Esophagus squamous epithelium (tissue), 5 donors: Measurements from ENCODE around the gene PDS5A. TPM values are rescaled to one million over a fixed set of nuclear protein-coding genes. Genes with fewer than 3 reads are reported as not detected.

Experiments
- DNase-seq: peaks from one replicate; lab custom pipeline; 2025; lab: John Stamatoyannopoulos, UW
- H3K27ac ChIP-seq, 4 donors: fragments of 200-600 bp; sonication (generic); one replicate each; pipeline ENCODE4 v1.5.1; 2016 to 2019; ENCODE audit warnings: mild to moderate bottlenecking in 1 of 4
- H3K27me3 ChIP-seq, 4 donors: fragments of 200-600 bp; sonication (generic); 1 replicate in 3 of 4; 2 replicates in 1 of 4; pipeline versions ENCODE4 v1.5.1 to v1.6.0; 2017 to 2021; ENCODE audit warnings: antibody characterized with exemption in 1 of 4
- H3K36me3 ChIP-seq, 3 donors: fragments of 200-600 bp; sonication (generic); one replicate each; pipeline ENCODE4 v1.5.1; 2016 to 2019
- H3K4me1 ChIP-seq, 3 donors: fragments of 200-600 bp; sonication (generic); one replicate each; pipeline ENCODE4 v1.5.1; 2017 to 2019
- H3K4me3 ChIP-seq, 4 donors: fragments of 200-600 bp; sonication (generic); 1 replicate in 3 of 4; 2 replicates in 1 of 4; pipeline ENCODE4 v1.5.1; 2016 to 2019; ENCODE audit warnings: mild to moderate bottlenecking in 2 of 4, moderate library complexity in 1 of 4
- H3K9me3 ChIP-seq, 3 donors: fragments of 200-600 bp; sonication (generic); one replicate each; pipeline ENCODE4 v1.5.1; 2016 to 2019
- POLR2A ChIP-seq, 4 donors: fragments of 450-650 bp; IDR thresholded peaks; one replicate each; pipeline ENCODE4 v1.6.1; 2017; ENCODE audit warnings: antibody characterized with exemption in 4 of 4, mild to moderate bottlenecking in 4 of 4, moderate library complexity in 3 of 4
- WGBS, 2 donors: methylation state at CpG; one replicate each; pipeline ENCODE4 v1.1.5; 2018; 5-methylcytosine and 5-hydroxymethylcytosine counted together
- intact Hi-C: fragments of 100-400 bp; cut with DNase I; formaldehyde crosslinking; loops from one replicate; pipeline ENCODE4 v1.15.0; 2022
- total RNA-seq, 4 donors: library from RNA; depleted of rRNA; stranded (reverse); fragments of >200 nt; gene quantifications; one replicate each; pipeline ENCODE4 v1.1.0, GENCODE V29; 2016
- TF ChIP-seq, protein P1 (sequence below), 6 experiments: fragments of 450-650 bp in 4 of 6; fragments of 200-600 bp in 2 of 6; sonication (generic) in 2 of 6; IDR thresholded peaks; one replicate each; pipeline ENCODE4 v1.5.1; 2016 to 2019; ENCODE audit warnings: antibody characterized with exemption in 6 of 6, mild to moderate bottlenecking in 4 of 6, moderate library complexity in 4 of 6
- donor health status: DM: yes; HTN: yes; CAD: no.

The PDS5A gene
- total RNA-seq, 4 donors from 2014 or later: 49.1 to 70.2 (median 59.6) TPM

DNA sequence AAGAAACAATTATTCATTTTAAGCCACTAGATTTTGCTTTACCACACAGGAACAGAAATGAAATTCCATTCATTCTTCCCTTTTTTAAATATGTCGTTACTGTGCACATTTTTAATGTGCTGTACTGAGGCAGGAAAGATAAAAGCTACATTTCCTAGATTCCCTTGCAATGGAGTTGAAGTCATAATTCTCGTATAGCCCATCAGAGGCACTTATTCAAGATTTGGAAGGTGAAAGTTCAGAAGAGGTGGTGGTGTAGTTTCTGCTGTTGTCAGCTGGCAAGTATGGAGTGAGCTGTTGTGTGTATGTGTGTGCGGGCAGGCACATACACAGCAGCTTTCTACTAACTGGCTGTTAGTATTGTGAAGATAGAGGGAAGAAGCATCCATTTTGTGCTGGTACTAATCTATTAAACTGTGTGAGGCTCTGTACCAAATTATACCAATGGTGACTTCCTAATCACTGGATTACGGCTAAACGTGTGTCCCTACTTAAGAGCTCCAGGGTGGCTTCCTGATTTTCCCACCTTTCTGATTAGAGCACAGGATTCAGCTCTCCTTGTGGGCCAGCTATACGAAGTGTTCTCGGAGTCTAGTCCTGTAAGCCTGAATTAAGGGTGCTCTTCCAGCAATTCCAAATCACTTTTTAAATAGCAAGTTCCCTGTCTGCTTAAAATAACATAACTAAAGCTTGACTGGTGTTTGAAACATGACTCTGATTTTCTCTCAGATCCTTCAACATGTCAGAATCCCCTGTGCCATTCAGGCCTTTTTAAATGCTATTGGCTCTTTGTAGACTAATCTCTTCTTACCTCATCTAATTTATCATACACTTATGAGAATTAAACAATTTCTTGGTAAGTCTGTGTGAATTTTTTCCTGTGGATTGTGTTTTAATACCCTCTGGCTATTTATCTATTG, 43.8 kb downstream of the PDS5A start:
- 16 to 21% methylated on average over 7 of the region's 7 CpGs for WGBS, 2 donors

DNA sequence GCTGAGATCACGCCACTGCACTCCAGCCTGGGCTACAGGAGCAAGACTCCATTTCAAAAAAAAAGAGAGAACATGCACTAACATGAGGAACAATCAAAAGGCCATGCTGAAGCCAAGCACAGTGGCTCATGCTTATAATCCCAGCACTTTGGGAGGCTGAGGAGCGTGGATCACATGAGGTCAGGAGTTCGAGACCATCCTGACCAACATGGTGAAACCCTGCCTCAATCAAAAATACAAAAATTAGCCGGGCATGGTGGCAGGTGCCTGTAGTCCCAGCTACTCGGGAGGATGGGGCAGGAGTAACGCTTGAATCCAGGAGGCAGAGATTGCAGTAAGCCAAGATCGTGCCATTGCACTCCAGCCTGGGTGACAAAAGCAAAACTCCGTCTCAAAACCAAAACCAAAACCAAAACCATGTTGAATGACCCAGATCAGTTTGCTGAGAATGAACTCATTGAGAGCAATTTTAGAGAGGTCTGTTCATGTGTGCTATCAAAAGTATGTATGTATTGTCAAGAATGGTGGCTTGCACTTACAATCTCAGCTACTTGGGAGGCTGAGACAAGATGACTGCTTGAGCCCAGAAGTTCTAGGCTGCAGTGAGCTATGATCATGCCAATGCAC, 44.8 kb downstream of the PDS5A start:
- H3K27ac ChIP-seq: peak overlapping the region in 1 of 4 donors; percentile 16
- H3K4me3 ChIP-seq: peak overlapping the region in 1 of 4 donors; percentile 28
- H3K36me3 ChIP-seq: peaks cover 0 to 4% (median 0%) of the 10 kb centered on the region in 3 donors
- TF ChIP-seq POLR2A (IDR thresholded peaks at IDR 0.05): no peak
- TF ChIP-seq, protein P1, sequence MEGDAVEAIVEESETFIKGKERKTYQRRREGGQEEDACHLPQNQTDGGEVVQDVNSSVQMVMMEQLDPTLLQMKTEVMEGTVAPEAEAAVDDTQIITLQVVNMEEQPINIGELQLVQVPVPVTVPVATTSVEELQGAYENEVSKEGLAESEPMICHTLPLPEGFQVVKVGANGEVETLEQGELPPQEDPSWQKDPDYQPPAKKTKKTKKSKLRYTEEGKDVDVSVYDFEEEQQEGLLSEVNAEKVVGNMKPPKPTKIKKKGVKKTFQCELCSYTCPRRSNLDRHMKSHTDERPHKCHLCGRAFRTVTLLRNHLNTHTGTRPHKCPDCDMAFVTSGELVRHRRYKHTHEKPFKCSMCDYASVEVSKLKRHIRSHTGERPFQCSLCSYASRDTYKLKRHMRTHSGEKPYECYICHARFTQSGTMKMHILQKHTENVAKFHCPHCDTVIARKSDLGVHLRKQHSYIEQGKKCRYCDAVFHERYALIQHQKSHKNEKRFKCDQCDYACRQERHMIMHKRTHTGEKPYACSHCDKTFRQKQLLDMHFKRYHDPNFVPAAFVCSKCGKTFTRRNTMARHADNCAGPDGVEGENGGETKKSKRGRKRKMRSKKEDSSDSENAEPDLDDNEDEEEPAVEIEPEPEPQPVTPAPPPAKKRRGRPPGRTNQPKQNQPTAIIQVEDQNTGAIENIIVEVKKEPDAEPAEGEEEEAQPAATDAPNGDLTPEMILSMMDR (IDR thresholded peaks at IDR 0.05): no peak
- intact Hi-C loops: no loop called here
- WGBS, 2 donors: 70 to 79% methylated on average over 8 of the region's 8 CpGs
- no peaks in the 10 kb centered on the region for H3K9me3 ChIP-seq
- H3K4me1 ChIP-seq: peaks cover 14 to 61% (median 31%) of the 10 kb centered on the region in 3 donors
- DNase-seq: no peak
- no peaks in the 10 kb centered on the region for H3K27me3 ChIP-seq

More for the DNA sequence above, 43.8 kb downstream of the PDS5A start:
- Histone ChIP-seq H3K9me3 (no peaks in the 10 kb centered on the region), H3K36me3 (peaks cover 0 to 15% (median 0%) of the 10 kb centered on the region in 3 donors), H3K27ac (peak overlapping the region in 1 of 4 donors; percentile 23), H3K27me3 (no peaks in the 10 kb centered on the region), H3K4me3 (no peak overlapping the region), H3K4me1 (peaks cover 14 to 62% (median 31%) of the 10 kb centered on the region in 3 donors)
- TF ChIP-seq, protein P1 (IDR thresholded peaks at IDR 0.05): no peak
- no peak for TF ChIP-seq POLR2A (IDR thresholded peaks at IDR 0.05)
- no peak for DNase-seq
- intact Hi-C loops: no loop called here

DNA sequence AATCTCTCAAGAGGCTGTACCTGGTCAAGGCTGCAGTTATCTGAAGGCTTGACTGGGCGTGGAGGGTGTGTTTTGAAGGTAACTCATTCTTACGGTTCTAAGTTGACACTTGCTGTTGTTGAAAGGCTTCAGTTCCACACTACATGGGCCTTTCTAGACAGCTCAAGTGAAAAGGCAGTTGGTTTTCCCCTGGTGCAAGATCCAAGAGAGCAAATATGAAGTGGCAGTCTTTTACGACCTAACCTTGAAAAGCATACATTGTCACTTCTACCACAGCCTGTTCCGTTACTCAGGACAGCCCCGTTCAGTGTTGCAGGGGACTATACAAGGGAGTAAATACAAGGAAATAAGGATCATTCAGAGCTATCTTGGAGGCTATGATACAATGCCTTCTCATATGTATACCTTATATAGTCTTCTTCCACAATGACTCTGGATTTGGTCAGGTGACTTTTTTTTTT, 46.2 kb downstream of the PDS5A start:
- intact Hi-C loops: no loop called here
- no peak for TF ChIP-seq POLR2A (IDR thresholded peaks at IDR 0.05)
- TF ChIP-seq, protein P1 (IDR thresholded peaks at IDR 0.05): no peak
- Histone ChIP-seq H3K27ac (no peak overlapping the region), H3K9me3 (no peaks in the 10 kb centered on the region), H3K4me1 (peaks cover 6 to 46% (median 22%) of the 10 kb centered on the region in 3 donors), H3K4me3 (no peak overlapping the region), H3K27me3 (no peaks in the 10 kb centered on the region), H3K36me3 (peaks cover 0 to 12% (median 0%) of the 10 kb centered on the region in 3 donors)
- no peak for DNase-seq
- WGBS, 2 donors: 53 to 71% methylated on average over 5 of the region's 5 CpGs

DNA sequence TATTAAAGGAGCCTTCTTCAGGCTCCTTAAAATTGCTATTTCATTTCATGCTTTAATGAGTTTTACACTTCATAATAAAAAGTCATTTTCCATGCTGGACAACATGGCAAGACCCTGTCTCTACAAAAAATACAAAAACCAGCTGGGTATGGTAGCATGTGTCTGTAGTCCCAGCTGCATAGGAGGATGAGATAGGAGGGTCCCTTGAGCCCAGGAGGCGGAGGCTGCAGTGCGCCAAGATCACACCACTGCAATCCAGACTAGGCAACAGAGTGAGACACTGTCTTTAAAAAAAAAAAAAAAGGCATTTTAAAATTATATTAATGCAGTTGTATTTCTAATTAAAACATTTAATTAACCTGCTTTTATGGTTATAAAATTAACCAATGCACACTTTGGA, 49.2 kb downstream of the PDS5A start:
- no peaks in the 10 kb centered on the region for H3K27me3 ChIP-seq
- peaks cover 6 to 24% (median 15%) of the 10 kb centered on the region in 3 donors for H3K4me1 ChIP-seq
- H3K9me3 ChIP-seq: no peaks in the 10 kb centered on the region
- TF ChIP-seq, protein P1 (IDR thresholded peaks at IDR 0.05): no peak
- no peak for TF ChIP-seq POLR2A (IDR thresholded peaks at IDR 0.05)
- WGBS, 2 donors: 92 to 94% methylated on average over 2 of the region's 2 CpGs
- intact Hi-C loops: no loop called here
- peaks cover 0 to 39% (median 3%) of the 10 kb centered on the region in 3 donors for H3K36me3 ChIP-seq
- H3K27ac ChIP-seq: no peak overlapping the region
- no peak for DNase-seq
- H3K4me3 ChIP-seq: no peak overlapping the region
